B cell (primary cell): ENCODE data around the gene TMEM82. TPM values are rescaled to one million over a fixed set of nuclear protein-coding genes. Genes with fewer than 3 reads are reported as not detected.

Source experiments
- ATAC-seq: fragments of 200-7000 bp; cut with Tn5 transposase; one replicate; pipeline ENCODE4 v1.10.0; 2021; ENCODE audit warnings: low read depth, mild to moderate bottlenecking, moderate number of reproducible peaks, moderate library complexity
- CTCF ChIA-PET: fragments of 350-600 bp; sonication (Branson Sonifier 250); formaldehyde crosslinking; loops from one replicate; lab custom pipeline; 2021; ENCODE audit warnings: antibody characterized with exemption, inconsistent platforms; lab: Charles Lee
- POLR2A ChIA-PET: fragments of 350-600 bp; sonication (Branson Sonifier 250); formaldehyde crosslinking; loops from one replicate; lab custom pipeline; 2021; ENCODE audit warnings: antibody characterized with exemption; lab: Charles Lee
- DNase-seq: peaks from one replicate; pipeline ENCODE4 v3.0.0; 2013
- H2AFZ ChIP-seq: 2 replicates; pipeline ENCODE4 v1.6.1; 2012; ENCODE audit warnings: mild to moderate bottlenecking, low read depth, low read length; ENCODE audit not compliant: insufficient read depth, poor library complexity, severe bottlenecking
- H3K27ac ChIP-seq, 2 donors: 1 replicate in 1 of 2; 2 replicates in 1 of 2; pipeline ENCODE4 v1.5.1; 2012 to 2013; ENCODE audit warnings: low read length in 2 of 2, mild to moderate bottlenecking in 2 of 2, moderate library complexity in 1 of 2
- H3K27me3 ChIP-seq, 4 experiments: fragments of 200-600 bp in 1 of 4; sonication (generic) in 1 of 4; replicated peaks in 1 of 4; 1 replicate in 2 of 4; 2 replicates in 2 of 4; pipeline versions ENCODE4 v1.6.1 to v1.7.0; 2013 to 2016; ENCODE audit warnings: low read length in 3 of 4, mild to moderate bottlenecking in 2 of 4, mixed read lengths in 1 of 4, moderate library complexity in 1 of 4; ENCODE audit not compliant: insufficient read depth in 4 of 4, control insufficient read depth in 3 of 4; ENCODE audit errors: control extremely low read depth in 1 of 4
- H3K36me3 ChIP-seq, 2 experiments: replicated peaks in 1 of 2; 1 replicate in 1 of 2; 2 replicates in 1 of 2; pipeline versions ENCODE4 v1.6.1 to v1.7.1; 2013; ENCODE audit warnings: low read length in 1 of 2; ENCODE audit not compliant: insufficient read depth in 2 of 2, control insufficient read depth in 1 of 2; ENCODE audit errors: control extremely low read depth in 1 of 2, extremely low read depth in 1 of 2
- H3K4me1 ChIP-seq, 2 donors: fragments of 200-600 bp in 1 of 2; sonication (generic) in 1 of 2; 1 replicate in 1 of 2; 2 replicates in 1 of 2; pipeline versions ENCODE4 v1.5.1 to v1.6.1; 2013 to 2017; ENCODE audit warnings: low read length in 2 of 2; ENCODE audit not compliant: control insufficient read depth in 2 of 2, insufficient read depth in 2 of 2
- H3K4me2 ChIP-seq: replicated peaks from 2 replicates; pipeline ENCODE3; 2012; ENCODE audit warnings: mild to moderate bottlenecking, low read depth, low read length; ENCODE audit not compliant: poor library complexity, severe bottlenecking
- H3K4me3 ChIP-seq, 5 experiments: fragments of 200-600 bp in 1 of 5; sonication (generic) in 1 of 5; 1 replicate in 3 of 5; 2 replicates in 2 of 5; pipeline versions ENCODE4 v1.5.1 to v1.7.0; 2011 to 2016; ENCODE audit warnings: low read length in 4 of 5, mild to moderate bottlenecking in 4 of 5, low read depth in 2 of 5, control low read depth in 1 of 5, moderate library complexity in 1 of 5; ENCODE audit not compliant: insufficient read depth in 1 of 5; ENCODE audit errors: control extremely low read depth in 1 of 5, extremely low read depth in 1 of 5
- H3K79me2 ChIP-seq: fragments of 200-600 bp; sonication (generic); one replicate; pipeline ENCODE4 v1.6.0; 2016; ENCODE audit warnings: low read length; ENCODE audit not compliant: control insufficient read depth, insufficient read depth
- H3K9ac ChIP-seq: fragments of 200-600 bp; sonication (generic); 2 replicates; pipeline ENCODE4 v1.6.1; 2017; ENCODE audit warnings: mild to moderate bottlenecking, low read length, moderate library complexity
- H3K9me3 ChIP-seq, 3 donors: one replicate each; pipeline versions ENCODE4 v1.6.1 to v1.7.1; 2013; ENCODE audit warnings: low read length in 2 of 3; ENCODE audit not compliant: control insufficient read depth in 2 of 3, insufficient read depth in 1 of 3; ENCODE audit errors: control extremely low read depth in 1 of 3
- H4K20me1 ChIP-seq: 2 replicates; pipeline ENCODE4 v1.6.0; 2012; ENCODE audit warnings: mild to moderate bottlenecking, low read length; ENCODE audit not compliant: insufficient read depth, control insufficient read depth, poor library complexity, severe bottlenecking
- H3K27ac Mint-ChIP-seq: one replicate; pipeline ENCODE4 v1.8.0; 2021; ENCODE audit warnings: mixed read lengths
- H3K27me3 Mint-ChIP-seq: one replicate; pipeline ENCODE4 v1.8.0; 2021; ENCODE audit warnings: mixed read lengths
- H3K4me1 Mint-ChIP-seq: one replicate; pipeline ENCODE4 v1.8.0; 2021; ENCODE audit warnings: mixed read lengths
- H3K4me3 Mint-ChIP-seq: one replicate; pipeline ENCODE4 v1.8.0; 2021; ENCODE audit warnings: mixed read lengths
- H3K9me3 Mint-ChIP-seq: one replicate; pipeline ENCODE4 v1.8.0; 2022; ENCODE audit warnings: mixed read lengths; ENCODE audit not compliant: insufficient read depth
- CTCF ChIP-seq: fragments of 200-600 bp; IDR thresholded peaks from one replicate; pipeline ENCODE4 v1.8.0; 2022; ENCODE audit warnings: antibody characterized with exemption, mild to moderate bottlenecking
- EZH2 ChIP-seq: IDR thresholded peaks from 2 replicates; pipeline ENCODE4 v1.6.1; 2012; ENCODE audit warnings: borderline replicate concordance, low read depth, mild to moderate bottlenecking, moderate library complexity, low read length; ENCODE audit not compliant: insufficient read depth, poor library complexity, severe bottlenecking
- whole genome bisulfite sequencing: methylation state at CpG from one replicate; pipeline ENCODE4 v1.1.5; 2013; ENCODE audit warnings: missing lambda C conversion rate; ENCODE audit not compliant: insufficient coverage; 5-methylcytosine and 5-hydroxymethylcytosine counted together
- intact Hi-C: fragments of 100-400 bp; cut with micrococcal nuclease; formaldehyde crosslinking; loops from one replicate; pipeline ENCODE4 v1.10.0; 2022
- polyA plus RNA-seq: library from polyadenylated mRNA; depleted of rRNA; stranded (reverse); fragments of >200 nt; gene quantifications from 2 replicates; pipeline ENCODE4 v1.2.3, GENCODE V29; 2012
- total RNA-seq, 2 donors: library from RNA; stranded (reverse); fragments of 120-200 nt in 1 of 2; gene quantifications; 1 replicate in 1 of 2; 2 replicates in 1 of 2; pipeline versions ENCODE4 v1.2.3 to v1.2.4, GENCODE V29; 2013 to 2022

The TMEM82 gene
- total and polyA plus RNA-seq, 2 donors (not counting 1 experiment from before 2014, with no cell fraction given), result not detected

DNA sequence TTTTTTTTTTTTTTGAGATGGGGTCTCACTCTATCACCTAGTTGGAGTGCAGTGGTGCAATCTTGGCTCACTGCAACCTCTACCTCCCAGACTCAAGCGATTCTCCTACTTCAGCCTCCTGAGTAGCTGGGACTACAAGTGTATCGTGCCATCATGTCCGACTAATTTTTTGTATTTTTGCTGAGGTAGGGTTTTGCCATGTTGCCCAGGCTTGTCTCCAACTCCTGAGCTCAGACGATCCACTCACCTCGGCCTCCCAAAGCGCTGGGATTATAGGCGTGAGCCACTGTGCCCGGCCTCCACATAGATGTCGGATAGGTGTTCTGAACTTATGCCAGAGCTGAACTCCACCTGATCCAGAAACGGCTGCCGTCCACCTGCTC, 37.1 kb upstream of the TMEM82 start:
- H4K20me1 ChIP-seq, result peaks cover 83% of the 10 kb centered on the region
- peaks cover 3 to 18% of the 10 kb centered on the region in 2 experiments for H3K36me3 ChIP-seq
- Mint-ChIP-seq H3K27ac (no peak overlapping the region), H3K4me3 (no peak overlapping the region), H3K9me3 (no peaks in the 10 kb centered on the region), H3K4me1 (peaks cover 35% of the 10 kb centered on the region), H3K27me3 (no peaks in the 10 kb centered on the region)
- H3K4me1 ChIP-seq, result peaks cover 1 to 8% of the 10 kb centered on the region in 2 donors
- ATAC-seq (no peak), DNase-seq (no peak)
- no peaks in the 10 kb centered on the region for H3K27me3 ChIP-seq
- WGBS, result 98% methylated on average over 10 of the region's 11 CpGs
- H3K9ac ChIP-seq, result no peak overlapping the region
- H3K27ac ChIP-seq, result no peak overlapping the region
- POLR2A ChIA-PET, result no interaction called here
- H3K4me3 ChIP-seq, result no peak overlapping the region
- intact Hi-C loops, result no loop called here
- no peak overlapping the region for H3K4me2 ChIP-seq
- H3K79me2 ChIP-seq, result peaks cover 100% of the 10 kb centered on the region
- CTCF ChIA-PET, result no interaction called here
- H3K9me3 ChIP-seq, result no peaks in the 10 kb centered on the region
- TF ChIP-seq CTCF, result no peak
- no peak for TF ChIP-seq EZH2
- H2AFZ ChIP-seq, result no peak overlapping the region

GRCh38 chr1:15706751-15707150, 35.5 kb upstream of the TMEM82 start:
- no peaks in the 10 kb centered on the region for H3K27me3 ChIP-seq
- Mint-ChIP-seq H3K9me3 (no peaks in the 10 kb centered on the region), H3K4me1 (peaks cover 29% of the 10 kb centered on the region), H3K27me3 (no peaks in the 10 kb centered on the region), H3K4me3 (no peak overlapping the region), H3K27ac (peak overlapping the region; percentile 38)
- ChIA-PET CTCF (no interaction called here), POLR2A (no interaction called here)
- H3K4me1 ChIP-seq, result peaks cover 0 to 4% of the 10 kb centered on the region in 2 donors
- peaks cover 79% of the 10 kb centered on the region for H4K20me1 ChIP-seq
- H3K9me3 ChIP-seq, result no peaks in the 10 kb centered on the region
- DNase-seq, result no peak
- intact Hi-C loops, result no loop called here
- no peak for ATAC-seq
- no peak overlapping the region for H3K4me2 ChIP-seq
- no peak overlapping the region for H3K9ac ChIP-seq
- H2AFZ ChIP-seq, result no peak overlapping the region
- peaks cover 0 to 18% of the 10 kb centered on the region in 2 experiments for H3K36me3 ChIP-seq
- no peak for TF ChIP-seq CTCF
- TF ChIP-seq EZH2, result no peak
- WGBS, result 94% methylated on average over 5 of the region's 7 CpGs
- no peak overlapping the region for H3K27ac ChIP-seq
- H3K4me3 ChIP-seq, result no peak overlapping the region
- H3K79me2 ChIP-seq, result peaks cover 100% of the 10 kb centered on the region
